GM21381 (cell line): Measurements from ENCODE around the gene VPS41.
"Not testable (repeated sequence)": the region's sequence is repeated elsewhere in the genome, so short reads cannot be mapped to it uniquely, and the experiment has no call there.

Experiments
- ATAC-seq: cut with Tn5 transposase; IDR thresholded peaks from one replicate; pipeline ENCODE4 v1.9.1; 2021; ENCODE audit warnings: mild to moderate bottlenecking, moderate library complexity; ENCODE audit not compliant: unreplicated experiment

The VPS41 gene

GRCh38 chr7:38855867-38856266 is 53.1 kb downstream of the VPS41 start:
- no peak for ATAC-seq

GRCh38 chr7:38855386-38855785 is 53.6 kb downstream of the VPS41 start:
- ATAC-seq: no peak

GRCh38 chr7:38854947-38855346 is 54.0 kb downstream of the VPS41 start:
- not testable (repeated sequence) for ATAC-seq

- no peak for ATAC-seq
These were observed 57.7 kb downstream of the VPS41 start for GRCh38 chr7:38851321-38851720.

GRCh38 chr7:38846280-38846679 is 62.7 kb downstream of the VPS41 start:
- no peak for ATAC-seq

- no peak for ATAC-seq
These were observed 63.9 kb downstream of the VPS41 start for GRCh38 chr7:38844952-38845563.

GRCh38 chr7:38842746-38843145 is 66.2 kb downstream of the VPS41 start:
- ATAC-seq: no peak

GRCh38 chr7:38840736-38841460 is 68.1 kb downstream of the VPS41 start:
- ATAC-seq: no peak

- ATAC-seq: no peak
These were observed 69.1 kb downstream of the VPS41 start for GRCh38 chr7:38839851-38840250.

GRCh38 chr7:38838725-38839385 is 70.1 kb downstream of the VPS41 start:
- ATAC-seq: no peak

GRCh38 chr7:38834357-38834756 is 74.6 kb downstream of the VPS41 start:
- no peak for ATAC-seq

- ATAC-seq: no peak
These were observed 75.7 kb downstream of the VPS41 start for GRCh38 chr7:38833329-38833728.

GRCh38 chr7:38831259-38831996 is 77.6 kb downstream of the VPS41 start:
- no peak for ATAC-seq

GRCh38 chr7:38830826-38831225 is 78.2 kb downstream of the VPS41 start:
- ATAC-seq: no peak

GRCh38 chr7:38829488-38830165 is 79.4 kb downstream of the VPS41 start:
- no peak for ATAC-seq

- no peak for ATAC-seq
These were observed 81.0 kb downstream of the VPS41 start for GRCh38 chr7:38828026-38828425.

- no peak for ATAC-seq
These were observed 83.1 kb downstream of the VPS41 start for GRCh38 chr7:38825721-38826440.

- ATAC-seq: no peak
These were observed 84.0 kb downstream of the VPS41 start for GRCh38 chr7:38824948-38825347.

GRCh38 chr7:38822549-38822948 is 86.4 kb downstream of the VPS41 start:
- ATAC-seq: no peak

- ATAC-seq: no peak
These were observed 88.4 kb downstream of the VPS41 start for GRCh38 chr7:38820571-38820970.
